Testis (tissue), 3 donors: ENCODE results near the gene MRI1. TPM values are rescaled to one million over a fixed set of nuclear protein-coding genes. Genes with fewer than 3 reads are reported as not detected.

Experiments used
- DNase-seq: peaks from one replicate; pipeline ENCODE4 v3.0.0-alpha.2; 2019
- H3K27ac ChIP-seq, 2 donors: fragments of 200-600 bp; sonication (generic); one replicate each; pipeline ENCODE4 v1.5.1; 2019
- H3K27me3 ChIP-seq: fragments of 200-600 bp; sonication (generic); one replicate; pipeline ENCODE4 v1.5.1; 2019
- H3K36me3 ChIP-seq: fragments of 200-600 bp; sonication (generic); one replicate; pipeline ENCODE4 v1.5.1; 2017; ENCODE audit warnings: low read depth; ENCODE audit errors: missing control alignments
- H3K4me1 ChIP-seq: fragments of 200-600 bp; sonication (generic); one replicate; pipeline ENCODE4 v1.5.1; 2019
- H3K4me3 ChIP-seq, 2 donors: fragments of 200-600 bp; sonication (generic); one replicate each; pipeline ENCODE4 v1.5.1; 2017 to 2019
- H3K9me3 ChIP-seq: fragments of 200-600 bp; sonication (generic); one replicate; pipeline ENCODE4 v1.5.1; 2017
- CTCF ChIP-seq, 3 experiments: fragments of 450-650 bp in 2 of 3; fragments of 200-600 bp in 1 of 3; sonication (generic) in 1 of 3; IDR thresholded peaks; one replicate each; pipeline ENCODE4 v1.5.1; 2016 to 2019; ENCODE audit warnings: antibody characterized with exemption in 3 of 3, mild to moderate bottlenecking in 2 of 3, moderate library complexity in 1 of 3
- POLR2A ChIP-seq: fragments of 450-650 bp; IDR thresholded peaks from one replicate; pipeline ENCODE4 v1.6.1; 2017; ENCODE audit warnings: antibody characterized with exemption, mild to moderate bottlenecking, moderate library complexity
- WGBS, 2 donors: methylation state at CpG; one replicate each; pipeline ENCODE4 v1.1.5; 2018; 5-methylcytosine and 5-hydroxymethylcytosine counted together
- intact Hi-C: fragments of 100-400 bp; cut with DNase I; formaldehyde crosslinking; loops from one replicate; pipeline ENCODE4 v1.15.1; 2023; ENCODE audit warnings: low total_unique reads
- polyA plus RNA-seq: library from polyadenylated mRNA; stranded (reverse); fragments of 350-450 nt; fragmentation: Illumina TruSeq; extraction: RNeasy Lipid Tissue Mini Kit (QIAGEN cat#74804); gene quantifications from one replicate; pipeline ENCODE4 v1.2.3, GENCODE V29; 2014; ENCODE audit warnings: low read depth, low replicate concordance; ENCODE audit not compliant: insufficient read depth
- total RNA-seq, 2 donors: library from RNA; depleted of rRNA; stranded (reverse); fragments of >200 nt; gene quantifications; one replicate each; pipeline ENCODE4 v1.2.3, GENCODE V29; 2016

Gene MRI1
- total and polyA plus RNA-seq, 3 donors from 2014 or later, result 6.7 to 33.0 (median 26.5) TPM

GRCh38 chr19:13761423-13761822, 2.9 kb upstream of the MRI1 start:
- Histone ChIP-seq H3K4me1 (no peaks in the 10 kb centered on the region), H3K27me3 (no peaks in the 10 kb centered on the region), H3K27ac (no peak overlapping the region), H3K36me3 (no peaks in the 10 kb centered on the region), H3K4me3 (no peak overlapping the region), H3K9me3 (no peaks in the 10 kb centered on the region)
- intact Hi-C loops, result no loop called here
- TF ChIP-seq CTCF (IDR thresholded peaks at IDR 0.05) (peak in 1 of 3 experiments; percentile 16), POLR2A (no peak)
- DNase-seq, result no peak
- WGBS, 2 donors, result 88 to 89% methylated on average over 8 of the region's 8 CpGs

- H3K27ac ChIP-seq, result no peak overlapping the region
- H3K27me3 ChIP-seq, result no peaks in the 10 kb centered on the region
- peak overlapping the region in 1 of 2 donors; percentile 64 for H3K4me3 ChIP-seq
- intact Hi-C loops, result no loop called here
- 43 to 62% methylated on average over 5 to 41 of the region's 42 CpGs for WGBS, 2 donors
- no peaks in the 10 kb centered on the region for H3K36me3 ChIP-seq
- DNase-seq, result peak; percentile 44
- H3K4me1 ChIP-seq, result no peaks in the 10 kb centered on the region
- TF ChIP-seq CTCF (IDR thresholded peaks at IDR 0.05) (no peak), POLR2A (no peak)
- no peaks in the 10 kb centered on the region for H3K9me3 ChIP-seq
Measured at GRCh38 chr19:13762635-13763235, 1.6 kb upstream of the MRI1 start.

GRCh38 chr19:13763265-13763664, 1.1 kb upstream of the MRI1 start:
- Histone ChIP-seq H3K27ac (no peak overlapping the region), H3K9me3 (no peaks in the 10 kb centered on the region), H3K4me3 (peak overlapping the region in 1 of 2 donors; percentile 64), H3K36me3 (no peaks in the 10 kb centered on the region), H3K4me1 (no peaks in the 10 kb centered on the region), H3K27me3 (no peaks in the 10 kb centered on the region)
- intact Hi-C loops, result no loop called here
- 28 to 79% methylated on average over 3 of the region's 3 CpGs for WGBS, 2 donors
- DNase-seq, result no peak
- TF ChIP-seq POLR2A (no peak), CTCF (IDR thresholded peaks at IDR 0.05) (no peak)

GRCh38 chr19:13764821-13765394, 586 bp downstream of the MRI1 start:
- intact Hi-C loops, result no loop called here
- no peak for DNase-seq
- TF ChIP-seq POLR2A (no peak), CTCF (IDR thresholded peaks at IDR 0.05) (no peak)
- Histone ChIP-seq H3K4me3 (peak overlapping the region; percentile 64 to 79), H3K36me3 (no peaks in the 10 kb centered on the region), H3K9me3 (no peaks in the 10 kb centered on the region), H3K4me1 (no peaks in the 10 kb centered on the region), H3K27me3 (no peaks in the 10 kb centered on the region), H3K27ac (peak overlapping the region; percentile 14 to 29)
- 3 to 4% methylated on average over 15 to 29 of the region's 48 CpGs for WGBS, 2 donors
